Rectal smooth muscle tissue (tissue), 1 donor: ENCODE results near the gene TNS3.
"Not testable (repeated sequence)": the region's sequence is repeated elsewhere in the genome, so short reads cannot be mapped to it uniquely, and the experiment has no call there.

Source experiments
- H3K27ac ChIP-seq: one replicate; pipeline ENCODE4 v1.7.0; 2013; ENCODE audit warnings: low read depth, low read length, inconsistent platforms
- H3K27me3 ChIP-seq: one replicate; pipeline ENCODE4 v1.7.0; 2013; ENCODE audit warnings: low read length; ENCODE audit not compliant: control insufficient read depth, insufficient read depth
- H3K36me3 ChIP-seq: one replicate; pipeline ENCODE4 v1.7.0; 2013; ENCODE audit warnings: low read length; ENCODE audit not compliant: control insufficient read depth, insufficient read depth
- H3K4me1 ChIP-seq: one replicate; pipeline ENCODE4 v1.7.0; 2013; ENCODE audit warnings: low read length; ENCODE audit not compliant: control insufficient read depth, insufficient read depth
- H3K4me3 ChIP-seq: one replicate; pipeline ENCODE4 v1.7.0; 2013; ENCODE audit warnings: low read length
- H3K9ac ChIP-seq: one replicate; pipeline ENCODE4 v1.7.0; 2013; ENCODE audit warnings: low read length

Gene TNS3

GRCh38 chr7:47444376-47445098, 137.4 kb downstream of the TNS3 start:
- Histone ChIP-seq H3K4me3 (no peak overlapping the region), H3K36me3 (peaks cover 3% of the 10 kb centered on the region), H3K4me1 (peaks cover 2% of the 10 kb centered on the region), H3K27ac (no peak overlapping the region), H3K9ac (no peak overlapping the region), H3K27me3 (no peaks in the 10 kb centered on the region)

GRCh38 chr7:47443049-47443448, 138.9 kb downstream of the TNS3 start:
- H3K4me1 ChIP-seq: peaks cover 2% of the 10 kb centered on the region
- no peaks in the 10 kb centered on the region for H3K27me3 ChIP-seq
- no peak overlapping the region for H3K4me3 ChIP-seq
- H3K36me3 ChIP-seq: peaks cover 5% of the 10 kb centered on the region
- H3K27ac ChIP-seq: no peak overlapping the region
- no peak overlapping the region for H3K9ac ChIP-seq

GRCh38 chr7:47442605-47442865, 139.4 kb downstream of the TNS3 start:
- no peak overlapping the region for H3K27ac ChIP-seq
- no peak overlapping the region for H3K4me3 ChIP-seq
- peaks cover 2% of the 10 kb centered on the region for H3K4me1 ChIP-seq
- H3K27me3 ChIP-seq: no peaks in the 10 kb centered on the region
- no peak overlapping the region for H3K9ac ChIP-seq
- peaks cover 5% of the 10 kb centered on the region for H3K36me3 ChIP-seq

GRCh38 chr7:47441796-47442604, 139.9 kb downstream of the TNS3 start:
- Histone ChIP-seq H3K36me3 (peaks cover 5% of the 10 kb centered on the region), H3K4me3 (no peak overlapping the region), H3K4me1 (peaks cover 2% of the 10 kb centered on the region), H3K9ac (no peak overlapping the region), H3K27ac (no peak overlapping the region), H3K27me3 (no peaks in the 10 kb centered on the region)

- H3K27ac ChIP-seq, H3K4me1 ChIP-seq: not testable (repeated sequence)
Observed at GRCh38 chr7:47441048-47441447, 140.9 kb downstream of the TNS3 start.

GRCh38 chr7:47440320-47440719, 141.6 kb downstream of the TNS3 start:
- no peak overlapping the region for H3K9ac ChIP-seq

More at GRCh38 chr7:47441048-47441447, 140.9 kb downstream of the TNS3 start:
- not testable (repeated sequence) for H3K36me3 ChIP-seq, H3K4me3 ChIP-seq, H3K9ac ChIP-seq, H3K27me3 ChIP-seq

GRCh38 chr7:47439181-47439667, 142.7 kb downstream of the TNS3 start:
- no peak overlapping the region for H3K9ac ChIP-seq
- H3K27me3 ChIP-seq: no peaks in the 10 kb centered on the region
- H3K4me1 ChIP-seq: no peaks in the 10 kb centered on the region
- peaks cover 8% of the 10 kb centered on the region for H3K36me3 ChIP-seq
- no peak overlapping the region for H3K27ac ChIP-seq
- H3K4me3 ChIP-seq: no peak overlapping the region

More at GRCh38 chr7:47440320-47440719, 141.6 kb downstream of the TNS3 start:
- Histone ChIP-seq H3K27me3 (no peaks in the 10 kb centered on the region), H3K4me3 (no peak overlapping the region), H3K4me1 (peaks cover 2% of the 10 kb centered on the region), H3K27ac (no peak overlapping the region), H3K36me3 (peaks cover 5% of the 10 kb centered on the region)

- no peak overlapping the region for H3K4me3 ChIP-seq
- no peak overlapping the region for H3K27ac ChIP-seq
- no peak overlapping the region for H3K9ac ChIP-seq
- no peaks in the 10 kb centered on the region for H3K4me1 ChIP-seq
- H3K36me3 ChIP-seq: peaks cover 8% of the 10 kb centered on the region
- H3K27me3 ChIP-seq: no peaks in the 10 kb centered on the region
Observed at GRCh38 chr7:47438411-47439029, 143.4 kb downstream of the TNS3 start.

GRCh38 chr7:47435889-47436312, 146.0 kb downstream of the TNS3 start:
- Histone ChIP-seq H3K4me3 (no peak overlapping the region), H3K4me1 (no peaks in the 10 kb centered on the region), H3K9ac (no peak overlapping the region), H3K36me3 (peaks cover 8% of the 10 kb centered on the region), H3K27ac (no peak overlapping the region), H3K27me3 (no peaks in the 10 kb centered on the region)

- no peak overlapping the region for H3K4me3 ChIP-seq
- H3K27me3 ChIP-seq: no peaks in the 10 kb centered on the region
- H3K4me1 ChIP-seq: no peaks in the 10 kb centered on the region
- H3K36me3 ChIP-seq: peaks cover 8% of the 10 kb centered on the region
- no peak overlapping the region for H3K27ac ChIP-seq
- H3K9ac ChIP-seq: no peak overlapping the region
Observed at GRCh38 chr7:47433564-47433895, 148.4 kb downstream of the TNS3 start.

GRCh38 chr7:47432671-47433563, 149.0 kb downstream of the TNS3 start:
- Histone ChIP-seq H3K9ac (no peak overlapping the region), H3K36me3 (peaks cover 5% of the 10 kb centered on the region), H3K4me1 (no peaks in the 10 kb centered on the region), H3K27me3 (no peaks in the 10 kb centered on the region), H3K4me3 (no peak overlapping the region), H3K27ac (no peak overlapping the region)

- Histone ChIP-seq H3K36me3 (peaks cover 8% of the 10 kb centered on the region), H3K27me3 (no peaks in the 10 kb centered on the region), H3K4me3 (no peak overlapping the region), H3K4me1 (no peaks in the 10 kb centered on the region), H3K27ac (no peak overlapping the region), H3K9ac (no peak overlapping the region)
Observed at GRCh38 chr7:47430422-47430821, 151.5 kb downstream of the TNS3 start.
